ENCODE results near the gene SYDE1.

- TF ChIP-seq, protein P1, sequence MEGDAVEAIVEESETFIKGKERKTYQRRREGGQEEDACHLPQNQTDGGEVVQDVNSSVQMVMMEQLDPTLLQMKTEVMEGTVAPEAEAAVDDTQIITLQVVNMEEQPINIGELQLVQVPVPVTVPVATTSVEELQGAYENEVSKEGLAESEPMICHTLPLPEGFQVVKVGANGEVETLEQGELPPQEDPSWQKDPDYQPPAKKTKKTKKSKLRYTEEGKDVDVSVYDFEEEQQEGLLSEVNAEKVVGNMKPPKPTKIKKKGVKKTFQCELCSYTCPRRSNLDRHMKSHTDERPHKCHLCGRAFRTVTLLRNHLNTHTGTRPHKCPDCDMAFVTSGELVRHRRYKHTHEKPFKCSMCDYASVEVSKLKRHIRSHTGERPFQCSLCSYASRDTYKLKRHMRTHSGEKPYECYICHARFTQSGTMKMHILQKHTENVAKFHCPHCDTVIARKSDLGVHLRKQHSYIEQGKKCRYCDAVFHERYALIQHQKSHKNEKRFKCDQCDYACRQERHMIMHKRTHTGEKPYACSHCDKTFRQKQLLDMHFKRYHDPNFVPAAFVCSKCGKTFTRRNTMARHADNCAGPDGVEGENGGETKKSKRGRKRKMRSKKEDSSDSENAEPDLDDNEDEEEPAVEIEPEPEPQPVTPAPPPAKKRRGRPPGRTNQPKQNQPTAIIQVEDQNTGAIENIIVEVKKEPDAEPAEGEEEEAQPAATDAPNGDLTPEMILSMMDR (IDR thresholded peaks at IDR 0.05), result no peak
- no peak for TF ChIP-seq POLR2AphosphoS5 (IDR thresholded peaks at IDR 0.05; ENCODE audit: low read depth, low read length)
Observed at GRCh38 chr19:15074371-15074770, 32.8 kb upstream of the SYDE1 start.
